WTC11 (cell line): ENCODE results near the gene EPN3. TPM values are rescaled to one million over a fixed set of nuclear protein-coding genes. Genes with fewer than 3 reads are reported as not detected.

ENCODE experiments used
- ATAC-seq: fragments of 200-7000 bp; cut with Tn5 transposase; 2 replicates; pipeline ENCODE4 v1.10.0; 2021; ENCODE audit warnings: mild to moderate bottlenecking, moderate library complexity
- CTCF ChIA-PET: fragments of 300-600 bp; sonication (Branson Sonifier 250); formaldehyde crosslinking; loops from one replicate; lab custom pipeline; 2021; ENCODE audit warnings: antibody characterized with exemption; lab: Charles Lee
- POLR2A ChIA-PET: fragments of 350-600 bp; sonication (Branson Sonifier 250); formaldehyde crosslinking; loops from one replicate; lab custom pipeline; 2021; ENCODE audit warnings: antibody characterized with exemption; lab: Charles Lee
- DNase-seq: peaks from one replicate; pipeline ENCODE4 v3.0.0; 2021; ENCODE audit warnings: low spot score
- H3K27ac Mint-ChIP-seq: 2 replicates; pipeline ENCODE4 v1.8.0; 2021; ENCODE audit warnings: mixed read lengths
- H3K27me3 Mint-ChIP-seq: 2 replicates; pipeline ENCODE4 v1.8.0; 2021; ENCODE audit warnings: low read depth, mild to moderate bottlenecking, moderate library complexity, mixed read lengths
- H3K36me3 Mint-ChIP-seq: 2 replicates; pipeline ENCODE4 v1.8.0; 2021; ENCODE audit warnings: mixed read lengths
- H3K4me1 Mint-ChIP-seq: 2 replicates; pipeline ENCODE4 v1.8.0; 2022; ENCODE audit warnings: mixed read lengths
- H3K4me3 Mint-ChIP-seq: 2 replicates; pipeline ENCODE4 v1.8.0; 2021; ENCODE audit warnings: mild to moderate bottlenecking, moderate library complexity, mixed read lengths
- H3K9me3 Mint-ChIP-seq: 2 replicates; pipeline ENCODE4 v1.8.0; 2021; ENCODE audit warnings: mixed read lengths
- CREM ChIP-seq: sonication (generic); formaldehyde crosslinking; IDR thresholded peaks from 2 replicates; pipeline ENCODE4 v1.8.1; 2022; ENCODE audit warnings: mild to moderate bottlenecking, missing genetic modification reagents, moderate library complexity
- FOXJ3 ChIP-seq: sonication (generic); formaldehyde crosslinking; IDR thresholded peaks from 2 replicates; pipeline ENCODE4 v1.9.0; 2021; ENCODE audit warnings: missing genetic modification reagents, mild to moderate bottlenecking, borderline replicate concordance
- FOXK1 ChIP-seq: sonication (generic); formaldehyde crosslinking; IDR thresholded peaks from 2 replicates; pipeline ENCODE4 v1.8.0; 2022; ENCODE audit warnings: mild to moderate bottlenecking, moderate library complexity, missing genetic modification reagents
- IRF2 ChIP-seq: sonication (generic); formaldehyde crosslinking; IDR thresholded peaks from 2 replicates; pipeline ENCODE4 v1.8.0; 2022; ENCODE audit warnings: low read depth, missing genetic modification reagents, borderline replicate concordance
- KAT7 ChIP-seq: sonication (generic); formaldehyde crosslinking; IDR thresholded peaks from 2 replicates; pipeline ENCODE4 v1.8.1; 2023; ENCODE audit warnings: missing genetic modification reagents, mild to moderate bottlenecking, borderline replicate concordance
- OVOL2 ChIP-seq: fragments of 250-450 bp; sonication (Bioruptor Pico); IDR thresholded peaks from 2 replicates; pipeline ENCODE4 v1.9.0; 2021; ENCODE audit warnings: mild to moderate bottlenecking, borderline replicate concordance
- PRRX2 ChIP-seq: fragments of 250-450 bp; sonication (Bioruptor Pico); IDR thresholded peaks from 2 replicates; pipeline ENCODE4 v1.8.0; 2021; ENCODE audit warnings: mild to moderate bottlenecking
- SMAD3 ChIP-seq: sonication (generic); formaldehyde crosslinking; IDR thresholded peaks from 2 replicates; pipeline ENCODE4 v1.8.0; 2022; ENCODE audit warnings: missing genetic modification reagents, mild to moderate bottlenecking, borderline replicate concordance
- TEAD4 ChIP-seq: sonication (generic); formaldehyde crosslinking; IDR thresholded peaks from 2 replicates; pipeline ENCODE4 v1.8.0; 2022; ENCODE audit warnings: mild to moderate bottlenecking, missing genetic modification reagents
- TP53 ChIP-seq: sonication (generic); formaldehyde crosslinking; IDR thresholded peaks from 2 replicates; pipeline ENCODE4 v1.8.1; 2023; ENCODE audit warnings: mild to moderate bottlenecking, missing genetic modification reagents
- ZNF138 ChIP-seq: sonication (generic); formaldehyde crosslinking; conservative IDR thresholded peaks from 2 replicates; pipeline ENCODE4 v1.8.1; 2022; ENCODE audit warnings: mild to moderate bottlenecking, moderate library complexity, missing genetic modification reagents
- ZNF263 ChIP-seq: sonication (generic); formaldehyde crosslinking; IDR thresholded peaks from 2 replicates; pipeline ENCODE4 v1.8.1; 2022; ENCODE audit warnings: low read depth, mild to moderate bottlenecking, moderate library complexity, missing genetic modification reagents
- total RNA-seq: library from RNA; stranded (reverse); gene quantifications from 3 replicates; pipeline ENCODE4 v1.2.3, GENCODE V29; 2021
- TF ChIP-seq, protein P1 (sequence below): sonication (generic); formaldehyde crosslinking; IDR thresholded peaks from 2 replicates; pipeline ENCODE4 v1.8.0; 2022; ENCODE audit warnings: mild to moderate bottlenecking, missing genetic modification reagents
- TF ChIP-seq, protein P2 (sequence below): sonication (generic); formaldehyde crosslinking; IDR thresholded peaks from 2 replicates; pipeline ENCODE4 v1.8.1; 2023; ENCODE audit warnings: mild to moderate bottlenecking, moderate library complexity, missing genetic modification reagents
- TF ChIP-seq, protein P3 (sequence below): fragments of 250-450 bp; sonication (Bioruptor Pico); conservative IDR thresholded peaks from 2 replicates; pipeline ENCODE4 v1.9.0; 2021; ENCODE audit warnings: mild to moderate bottlenecking
- TF ChIP-seq, protein P4 (sequence below): sonication (generic); formaldehyde crosslinking; IDR thresholded peaks from 2 replicates; pipeline ENCODE4 v1.8.1; 2023; ENCODE audit warnings: mild to moderate bottlenecking, missing genetic modification reagents, borderline replicate concordance
- TF ChIP-seq, protein P5 (sequence below): sonication (generic); formaldehyde crosslinking; IDR thresholded peaks from 2 replicates; pipeline ENCODE4 v1.8.0; 2022; ENCODE audit warnings: mild to moderate bottlenecking, missing genetic modification reagents

The EPN3 gene
- total RNA-seq, 1 experiment from 2014 or later = 8.8 TPM

DNA sequence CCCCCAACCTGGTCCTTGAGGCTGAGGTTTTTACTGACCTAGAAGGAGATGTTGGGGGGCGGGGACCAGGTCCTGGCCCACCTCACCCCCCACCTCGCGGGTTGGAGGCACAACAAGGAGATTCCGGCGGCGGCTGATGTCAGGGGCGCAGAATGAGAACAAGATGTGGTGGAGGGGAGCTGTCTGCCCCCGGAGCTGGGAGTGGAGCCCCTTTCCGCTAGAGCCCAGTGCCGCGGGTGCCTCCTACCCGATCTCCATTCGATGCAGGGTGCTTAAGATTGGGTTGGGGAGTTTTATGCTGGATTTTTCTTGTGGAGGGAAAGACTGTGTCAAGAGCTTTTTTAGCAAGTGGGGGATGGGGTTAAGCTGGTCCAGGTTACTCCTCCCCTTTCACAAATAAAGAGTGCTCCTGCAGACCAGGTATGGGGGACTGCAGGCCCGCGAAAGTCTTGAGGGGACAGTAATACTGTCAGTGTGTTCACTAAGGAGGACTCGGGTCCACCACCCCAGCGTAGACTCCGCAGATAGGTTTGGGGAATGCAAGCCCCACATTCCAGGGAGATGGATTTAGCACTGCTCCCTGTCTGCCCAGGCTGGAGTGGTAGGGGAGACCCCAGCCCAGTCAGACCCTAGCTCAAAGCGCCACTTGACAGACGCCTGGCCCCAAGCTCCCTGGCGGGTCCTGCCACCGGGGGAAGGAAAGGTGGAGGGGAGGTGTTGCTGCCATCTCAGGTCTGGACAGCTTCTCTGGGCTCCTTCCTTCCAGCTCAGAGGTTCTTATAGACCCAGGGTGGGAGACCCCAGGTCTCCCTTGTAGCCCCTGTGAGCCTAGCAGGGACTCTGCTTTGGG is 29.9 kb downstream of the EPN3 start:
- POLR2A ChIA-PET = interaction anchor here (1.4 kb wide), 1 partner anchor 12 kb away, joined by 5 read pairs; no protein-coding TSS in a partner anchor
- no peaks in the 10 kb centered on the region for H3K9me3 Mint-ChIP-seq
- no peak for ATAC-seq
- no peaks in the 10 kb centered on the region for H3K36me3 Mint-ChIP-seq
- peak; percentile 40 for DNase-seq
- TF ChIP-seq, protein P1, sequence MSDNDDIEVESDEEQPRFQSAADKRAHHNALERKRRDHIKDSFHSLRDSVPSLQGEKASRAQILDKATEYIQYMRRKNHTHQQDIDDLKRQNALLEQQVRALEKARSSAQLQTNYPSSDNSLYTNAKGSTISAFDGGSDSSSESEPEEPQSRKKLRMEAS (CRISPR knock-in tag) = no peak
- TF ChIP-seq TEAD4 (no peak), ZNF263 (CRISPR knock-in tag) (0 out of 2 replicates have a peak, but pooled peaks have one; percentile 53), KAT7 (CRISPR knock-in tag) (no peak)
- TF ChIP-seq, protein P2, sequence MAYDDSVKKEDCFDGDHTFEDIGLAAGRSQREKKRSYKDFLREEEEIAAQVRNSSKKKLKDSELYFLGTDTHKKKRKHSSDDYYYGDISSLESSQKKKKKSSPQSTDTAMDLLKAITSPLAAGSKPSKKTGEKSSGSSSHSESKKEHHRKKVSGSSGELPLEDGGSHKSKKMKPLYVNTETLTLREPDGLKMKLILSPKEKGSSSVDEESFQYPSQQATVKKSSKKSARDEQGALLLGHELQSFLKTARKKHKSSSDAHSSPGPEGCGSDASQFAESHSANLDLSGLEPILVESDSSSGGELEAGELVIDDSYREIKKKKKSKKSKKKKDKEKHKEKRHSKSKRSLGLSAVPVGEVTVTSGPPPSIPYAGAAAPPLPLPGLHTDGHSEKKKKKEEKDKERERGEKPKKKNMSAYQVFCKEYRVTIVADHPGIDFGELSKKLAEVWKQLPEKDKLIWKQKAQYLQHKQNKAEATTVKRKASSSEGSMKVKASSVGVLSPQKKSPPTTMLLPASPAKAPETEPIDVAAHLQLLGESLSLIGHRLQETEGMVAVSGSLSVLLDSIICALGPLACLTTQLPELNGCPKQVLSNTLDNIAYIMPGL (CRISPR knock-in tag) = no peak
- TF ChIP-seq, all 79 proteins: peak for 1
- no peak overlapping the region for H3K27ac Mint-ChIP-seq
- H3K27me3 Mint-ChIP-seq = peaks cover 83% of the 10 kb centered on the region
- CTCF ChIA-PET = interaction anchor here (0.8 to 7.2 kb wide), 12 partner anchors 8 to 165 kb away, joined by 3 to 135 read pairs (median 5); partner anchors contain the start of gene LRRC59
- H3K4me3 Mint-ChIP-seq = peak overlapping the region; percentile 67
- H3K4me1 Mint-ChIP-seq = peaks cover 40% of the 10 kb centered on the region

DNA sequence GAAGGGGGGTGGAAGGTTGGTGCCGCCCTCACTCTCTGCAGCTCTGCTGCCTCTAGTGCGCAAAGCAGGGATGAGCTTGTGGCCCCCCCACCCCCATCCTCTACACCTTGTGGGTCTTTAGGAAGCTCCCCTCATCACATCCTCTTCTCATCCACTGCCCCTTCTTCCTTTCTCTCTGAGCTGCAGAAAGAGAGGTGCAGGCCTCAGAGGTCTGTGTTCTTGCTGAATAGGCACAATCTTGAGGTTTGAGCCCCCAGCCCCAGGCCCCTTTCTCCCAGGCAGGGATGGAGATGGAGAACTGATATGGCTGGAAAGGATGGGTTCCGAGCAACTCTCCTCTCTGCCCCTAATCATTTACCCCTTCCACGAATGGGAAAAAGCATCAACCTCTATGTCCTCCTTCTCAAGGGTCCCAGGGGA is 30.6 kb downstream of the EPN3 start:
- no peak overlapping the region for H3K4me3 Mint-ChIP-seq
- TF ChIP-seq, protein P3, sequence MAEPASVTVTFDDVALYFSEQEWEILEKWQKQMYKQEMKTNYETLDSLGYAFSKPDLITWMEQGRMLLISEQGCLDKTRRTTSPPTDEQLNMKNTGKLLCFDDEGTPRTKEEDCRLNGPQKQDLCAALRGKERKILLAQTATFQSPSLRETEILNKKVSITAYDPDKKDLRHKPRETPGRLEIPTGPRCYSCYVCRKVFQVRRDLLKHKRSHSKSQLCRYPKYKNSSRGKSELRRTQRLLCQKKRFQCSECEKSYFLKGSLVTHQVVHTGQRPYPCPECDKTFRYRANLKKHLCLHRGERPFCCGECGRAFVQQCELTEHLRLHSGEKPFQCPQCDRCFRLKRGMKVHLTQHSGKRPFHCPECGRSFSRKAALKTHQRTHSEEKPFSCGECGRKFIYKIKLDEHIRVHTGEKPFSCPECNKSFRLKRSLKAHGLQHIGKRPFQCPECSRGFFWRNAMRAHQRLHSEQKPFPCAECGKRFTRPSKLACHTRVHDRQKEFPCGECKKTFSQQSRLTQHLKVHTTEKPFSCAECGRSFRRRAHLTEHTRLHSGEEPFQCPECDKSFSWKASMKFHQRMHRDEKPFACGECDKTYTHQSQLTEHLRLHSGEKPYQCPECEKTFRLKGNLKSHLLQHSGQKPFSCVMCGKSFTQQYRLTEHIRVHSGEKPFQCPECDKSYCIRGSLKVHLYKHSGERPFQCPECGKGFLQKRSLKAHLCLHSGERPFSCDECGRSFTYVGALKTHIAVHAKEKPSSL (CRISPR knock-in tag) = no peak
- TF ChIP-seq FOXJ3 (CRISPR knock-in tag) (no peak), TP53 (CRISPR knock-in tag) (no peak), FOXK1 (no peak), ZNF138 (no peak), CREM (no peak), PRRX2 (CRISPR knock-in tag) (no peak), SMAD3 (no peak), OVOL2 (CRISPR knock-in tag) (no peak), IRF2 (CRISPR knock-in tag) (no peak)
- TF ChIP-seq, protein P4, sequence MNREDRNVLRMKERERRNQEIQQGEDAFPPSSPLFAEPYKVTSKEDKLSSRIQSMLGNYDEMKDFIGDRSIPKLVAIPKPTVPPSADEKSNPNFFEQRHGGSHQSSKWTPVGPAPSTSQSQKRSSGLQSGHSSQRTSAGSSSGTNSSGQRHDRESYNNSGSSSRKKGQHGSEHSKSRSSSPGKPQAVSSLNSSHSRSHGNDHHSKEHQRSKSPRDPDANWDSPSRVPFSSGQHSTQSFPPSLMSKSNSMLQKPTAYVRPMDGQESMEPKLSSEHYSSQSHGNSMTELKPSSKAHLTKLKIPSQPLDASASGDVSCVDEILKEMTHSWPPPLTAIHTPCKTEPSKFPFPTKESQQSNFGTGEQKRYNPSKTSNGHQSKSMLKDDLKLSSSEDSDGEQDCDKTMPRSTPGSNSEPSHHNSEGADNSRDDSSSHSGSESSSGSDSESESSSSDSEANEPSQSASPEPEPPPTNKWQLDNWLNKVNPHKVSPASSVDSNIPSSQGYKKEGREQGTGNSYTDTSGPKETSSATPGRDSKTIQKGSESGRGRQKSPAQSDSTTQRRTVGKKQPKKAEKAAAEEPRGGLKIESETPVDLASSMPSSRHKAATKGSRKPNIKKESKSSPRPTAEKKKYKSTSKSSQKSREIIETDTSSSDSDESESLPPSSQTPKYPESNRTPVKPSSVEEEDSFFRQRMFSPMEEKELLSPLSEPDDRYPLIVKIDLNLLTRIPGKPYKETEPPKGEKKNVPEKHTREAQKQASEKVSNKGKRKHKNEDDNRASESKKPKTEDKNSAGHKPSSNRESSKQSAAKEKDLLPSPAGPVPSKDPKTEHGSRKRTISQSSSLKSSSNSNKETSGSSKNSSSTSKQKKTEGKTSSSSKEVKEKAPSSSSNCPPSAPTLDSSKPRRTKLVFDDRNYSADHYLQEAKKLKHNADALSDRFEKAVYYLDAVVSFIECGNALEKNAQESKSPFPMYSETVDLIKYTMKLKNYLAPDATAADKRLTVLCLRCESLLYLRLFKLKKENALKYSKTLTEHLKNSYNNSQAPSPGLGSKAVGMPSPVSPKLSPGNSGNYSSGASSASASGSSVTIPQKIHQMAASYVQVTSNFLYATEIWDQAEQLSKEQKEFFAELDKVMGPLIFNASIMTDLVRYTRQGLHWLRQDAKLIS (CRISPR knock-in tag) = no peak
- TF ChIP-seq, protein P2 (CRISPR knock-in tag) = no peak
- TF ChIP-seq, protein P5, sequence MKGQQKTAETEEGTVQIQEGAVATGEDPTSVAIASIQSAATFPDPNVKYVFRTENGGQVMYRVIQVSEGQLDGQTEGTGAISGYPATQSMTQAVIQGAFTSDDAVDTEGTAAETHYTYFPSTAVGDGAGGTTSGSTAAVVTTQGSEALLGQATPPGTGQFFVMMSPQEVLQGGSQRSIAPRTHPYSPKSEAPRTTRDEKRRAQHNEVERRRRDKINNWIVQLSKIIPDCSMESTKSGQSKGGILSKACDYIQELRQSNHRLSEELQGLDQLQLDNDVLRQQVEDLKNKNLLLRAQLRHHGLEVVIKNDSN (CRISPR knock-in tag) = no peak
- no peaks in the 10 kb centered on the region for H3K36me3 Mint-ChIP-seq
- H3K4me1 Mint-ChIP-seq = peaks cover 42% of the 10 kb centered on the region
- peaks cover 80% of the 10 kb centered on the region for H3K27me3 Mint-ChIP-seq
- H3K9me3 Mint-ChIP-seq = no peaks in the 10 kb centered on the region
- POLR2A ChIA-PET = interaction anchor here (0.6 to 1.4 kb wide), 2 partner anchors 12 to 238 kb away, joined by 3 to 5 read pairs; no protein-coding TSS in a partner anchor
- DNase-seq = no peak
- H3K27ac Mint-ChIP-seq = no peak overlapping the region
- CTCF ChIA-PET = interaction anchor here (1.0 to 7.2 kb wide), 9 partner anchors 12 to 301 kb away, joined by 3 to 135 read pairs (median 5); partner anchors contain the start of gene LRRC59
- no peak for ATAC-seq
